H1 (cell line): Measurements from ENCODE around the gene CHRNG. TPM values are rescaled to one million over a fixed set of nuclear protein-coding genes. Genes with fewer than 3 reads are reported as not detected.
A peak's percentile ranks its signal among the peaks of the same experiment; 100 is the strongest.

Source experiments
- CTCF ChIA-PET: fragments of 300-600 bp; sonication (Branson Sonifier 250); formaldehyde crosslinking; loops from one replicate; lab custom pipeline; 2021; ENCODE audit not compliant: partially characterized antibody; lab: Charles Lee
- POLR2A ChIA-PET: fragments of 300-600 bp; sonication (Branson Sonifier 250); formaldehyde crosslinking; loops from one replicate; lab custom pipeline; 2021; ENCODE audit warnings: inconsistent platforms; ENCODE audit not compliant: partially characterized antibody; lab: Charles Lee
- DNase-seq, 2 experiments: peaks; one replicate each; pipeline versions ENCODE4 v3.0.0 to v3.0.0-alpha.2; 2010 to 2022; ENCODE audit warnings: low spot score in 2 of 2, low read depth in 1 of 2, mixed read lengths in 1 of 2
- FAIRE-seq: peaks from 2 replicates; lab custom pipeline; 2011; peaks lifted over from hg19 to GRCh38; lab: Jason Lieb, UNC
- H2AFZ ChIP-seq: 2 replicates; pipeline ENCODE4 v1.8.1; 2012; ENCODE audit warnings: low read length, inconsistent platforms
- H2AK5ac ChIP-seq: 2 replicates; pipeline ENCODE4 v1.6.1; 2013; ENCODE audit warnings: low read depth, low read length
- H2BK120ac ChIP-seq: replicated peaks from 2 replicates; pipeline ENCODE3; 2013; ENCODE audit warnings: low read depth, low read length, inconsistent platforms
- H2BK12ac ChIP-seq: 2 replicates; pipeline ENCODE4 v1.6.1; 2013; ENCODE audit warnings: low read depth, low read length
- H2BK15ac ChIP-seq: 2 replicates; pipeline ENCODE4 v1.6.1; 2013; ENCODE audit warnings: low read length
- H2BK20ac ChIP-seq: 2 replicates; pipeline ENCODE4 v1.6.1; 2013; ENCODE audit warnings: low read length
- H2BK5ac ChIP-seq: 2 replicates; pipeline ENCODE4 v1.6.1; 2013; ENCODE audit warnings: low read depth, low read length
- H3K14ac ChIP-seq: 2 replicates; pipeline ENCODE4 v1.6.1; 2013; ENCODE audit warnings: inconsistent platforms; ENCODE audit not compliant: insufficient read length
- H3K18ac ChIP-seq: 2 replicates; pipeline ENCODE4 v1.6.1; 2013; ENCODE audit warnings: low read length; ENCODE audit errors: extremely low read depth
- H3K23ac ChIP-seq: 2 replicates; pipeline ENCODE4 v1.6.1; 2013; ENCODE audit warnings: inconsistent platforms; ENCODE audit not compliant: insufficient read length
- H3K23me2 ChIP-seq: 2 replicates; pipeline ENCODE4 v1.6.1; 2013; ENCODE audit warnings: low read depth, low read length
- H3K27ac ChIP-seq: 2 replicates; pipeline ENCODE4 v1.6.1; 2011; ENCODE audit warnings: low read depth, low read length, inconsistent platforms
- H3K27me3 ChIP-seq, 4 experiments: replicated peaks in 1 of 4; 1 replicate in 1 of 4; 2 replicates in 3 of 4; pipeline versions ENCODE4 v1.6.1 to v1.8.1; 2011 to 2013; ENCODE audit warnings: low read length in 3 of 4, mild to moderate bottlenecking in 3 of 4, inconsistent platforms in 2 of 4, mixed read lengths in 2 of 4, moderate library complexity in 1 of 4; ENCODE audit not compliant: control insufficient read depth in 3 of 4, insufficient read depth in 3 of 4; ENCODE audit errors: extremely low read depth in 1 of 4
- H3K36me3 ChIP-seq, 4 experiments: 2 replicates each; pipeline versions ENCODE4 v1.6.1 to v1.8.1; 2011 to 2013; ENCODE audit warnings: mild to moderate bottlenecking in 4 of 4, low read length in 3 of 4, moderate library complexity in 2 of 4, control low read depth in 1 of 4, inconsistent platforms in 1 of 4; ENCODE audit not compliant: insufficient read depth in 4 of 4, control insufficient read depth in 2 of 4
- H3K4ac ChIP-seq: replicated peaks from 2 replicates; pipeline ENCODE3; 2013; ENCODE audit warnings: low read length, low read depth, mixed read lengths, inconsistent platforms; ENCODE audit not compliant: insufficient read length
- H3K4me1 ChIP-seq, 4 experiments: replicated peaks in 1 of 4; 1 replicate in 1 of 4; 2 replicates in 3 of 4; pipeline versions ENCODE4 v1.6.1 to v1.8.1; 2011 to 2013; ENCODE audit warnings: low read length in 3 of 4, inconsistent platforms in 2 of 4, mixed read lengths in 1 of 4; ENCODE audit not compliant: insufficient read depth in 4 of 4, control insufficient read depth in 3 of 4
- H3K4me2 ChIP-seq, 2 experiments: 2 replicates each; pipeline versions ENCODE4 v1.6.1 to v1.8.1; 2011 to 2013; ENCODE audit warnings: low read depth in 2 of 2, low read length in 2 of 2, control low read depth in 1 of 2, inconsistent platforms in 1 of 2, mild to moderate bottlenecking in 1 of 2; ENCODE audit not compliant: insufficient read depth in 1 of 2
- H3K4me3 ChIP-seq, 4 experiments: fragments of 200-600, 300-600 bp in 1 of 4; sonication (generic), shearing (Covaris generic), sonication (Bioruptor Twin) in 1 of 4; 2 replicates each; pipeline versions ENCODE4 v1.5.1 to v1.8.1; 2011 to 2016; ENCODE audit warnings: low read length in 4 of 4, low read depth in 3 of 4, control low read depth in 2 of 4, inconsistent platforms in 2 of 4, mild to moderate bottlenecking in 2 of 4, mixed read lengths in 1 of 4, moderate library complexity in 1 of 4; ENCODE audit not compliant: insufficient read depth in 2 of 4; ENCODE audit errors: extremely low read depth in 1 of 4
- H3K56ac ChIP-seq: replicated peaks from 2 replicates; pipeline ENCODE3; 2013; ENCODE audit warnings: low read depth, mild to moderate bottlenecking, mixed read lengths, low read length, inconsistent platforms; ENCODE audit not compliant: insufficient read length
- H3K79me1 ChIP-seq: 2 replicates; pipeline ENCODE4 v1.6.1; 2013; ENCODE audit warnings: low read depth, low read length, control low read depth
- H3K79me2 ChIP-seq, 2 experiments: 2 replicates each; pipeline versions ENCODE4 v1.6.1 to v1.8.1; 2012 to 2013; ENCODE audit warnings: low read length in 2 of 2, mild to moderate bottlenecking in 2 of 2, inconsistent platforms in 1 of 2; ENCODE audit not compliant: insufficient read depth in 2 of 2, control insufficient read depth in 1 of 2
- H3K9ac ChIP-seq, 4 experiments: replicated peaks in 1 of 4; 1 replicate in 1 of 4; 2 replicates in 3 of 4; pipeline versions ENCODE4 v1.6.1 to v1.8.1; 2011 to 2013; ENCODE audit warnings: low read depth in 3 of 4, low read length in 3 of 4, control low read depth in 2 of 4, mild to moderate bottlenecking in 2 of 4, moderate library complexity in 2 of 4, inconsistent platforms in 1 of 4; ENCODE audit errors: extremely low read depth in 1 of 4
- H3K9me3 ChIP-seq, 2 experiments: 2 replicates each; pipeline versions ENCODE4 v1.6.1 to v1.8.1; 2012 to 2013; ENCODE audit warnings: mild to moderate bottlenecking in 2 of 2, moderate library complexity in 2 of 2, control low read depth in 1 of 2, inconsistent platforms in 1 of 2, low read depth in 1 of 2, low read length in 1 of 2, mixed read lengths in 1 of 2; ENCODE audit not compliant: insufficient read depth in 2 of 2
- H4K20me1 ChIP-seq, 2 experiments: replicated peaks in 1 of 2; 2 replicates each; pipeline versions ENCODE3 to v1.8.1; 2011 to 2013; ENCODE audit warnings: inconsistent platforms in 2 of 2, low read length in 2 of 2, mild to moderate bottlenecking in 1 of 2; ENCODE audit not compliant: insufficient read depth in 2 of 2, control insufficient read depth in 1 of 2
- H4K5ac ChIP-seq: 2 replicates; pipeline ENCODE4 v1.6.1; 2013; ENCODE audit warnings: low read length, low read depth, mixed read lengths, inconsistent platforms; ENCODE audit not compliant: insufficient read length
- H4K8ac ChIP-seq: 2 replicates; pipeline ENCODE4 v1.8.0; 2013; ENCODE audit warnings: mild to moderate bottlenecking, moderate library complexity, low read length, inconsistent platforms; ENCODE audit not compliant: insufficient read depth; ENCODE audit errors: extremely low read depth
- H4K91ac ChIP-seq: replicated peaks from 2 replicates; pipeline ENCODE3; 2013; ENCODE audit warnings: low read length, mixed read lengths, inconsistent platforms; ENCODE audit not compliant: insufficient read length
- ATF2 ChIP-seq: IDR thresholded peaks from 2 replicates; pipeline ENCODE4 v1.6.1; 2012; ENCODE audit warnings: low read length, inconsistent platforms
- BACH1 ChIP-seq: IDR thresholded peaks from 2 replicates; pipeline ENCODE4 v1.6.1; 2012; ENCODE audit warnings: low read length, improper control_type of control experiment
- CBX8 ChIP-seq: fragments of 300-800, 300-1000 bp; sonication (generic); IDR thresholded peaks from 2 replicates; pipeline ENCODE4 v1.7.1; 2016; ENCODE audit warnings: low read depth, low read length, borderline replicate concordance
- NRF1 ChIP-seq: IDR thresholded peaks from 2 replicates; pipeline ENCODE4 v1.6.1; 2011; ENCODE audit warnings: mild to moderate bottlenecking, low read depth, low read length, improper control_type of control experiment
- POU5F1 ChIP-seq: IDR thresholded peaks from 2 replicates; pipeline ENCODE4 v1.6.1; 2011; ENCODE audit warnings: low read depth, mild to moderate bottlenecking, low read length, moderate library complexity
- RNF2 ChIP-seq: fragments of 200-900, 300-1000 bp; sonication (generic); IDR thresholded peaks from 2 replicates; pipeline ENCODE4 v1.7.1; 2016; ENCODE audit warnings: borderline replicate concordance, low read depth, mild to moderate bottlenecking, antibody characterized with exemption, low read length; ENCODE audit not compliant: poor library complexity, severe bottlenecking; ENCODE audit errors: missing control alignments
- SP4 ChIP-seq: IDR thresholded peaks from 2 replicates; pipeline ENCODE4 v1.6.1; 2012; ENCODE audit warnings: low read length, inconsistent platforms
- SUZ12 ChIP-seq: fragments of 200-600 bp; sonication (generic); IDR thresholded peaks from 2 replicates; pipeline ENCODE4 v1.6.1; 2012; ENCODE audit warnings: mild to moderate bottlenecking, inconsistent platforms, low read length, moderate library complexity, mixed read lengths
- WGBS, 2 experiments: shearing (Covaris generic) in 1 of 2; methylation state at CpG; one replicate each; pipeline versions ENCODE4 v1.1.6 to v1.1.7; 2013 to 2015; ENCODE audit warnings: low lambda C conversion rate in 2 of 2, mixed read lengths in 2 of 2, inconsistent platforms in 1 of 2, low coverage in 1 of 2, missing lambda C conversion rate in 1 of 2; ENCODE audit not compliant: insufficient replicate concordance in 2 of 2, insufficient coverage in 1 of 2, insufficient read length in 1 of 2; ENCODE audit errors: extremely low coverage in 1 of 2, missing lambda C conversion rate in 1 of 2; 5-methylcytosine and 5-hydroxymethylcytosine counted together
- polyA plus RNA-seq, 7 experiments: library from polyadenylated mRNA; depleted of rRNA in 3 of 7; stranded (reverse) in 5 of 7; unstranded in 2 of 7; fragments of >200 nt in 5 of 7; fragments of 200-250 nt in 2 of 7; gene quantifications; 1 replicate in 5 of 7; 2 replicates in 1 of 7; 4 replicates in 1 of 7; pipeline versions ENCODE4 v1.2.1 to v1.2.3, GENCODE V29; 2011 to 2013; ENCODE audit warnings: missing spikeins in 2 of 7, mixed read lengths in 2 of 7
- total RNA-seq: library from RNA; stranded (reverse); fragmentation: NEBNext Ultra II Directional; extraction: Animal tissue kit (Norgen Biotek cat#: 25700); gene quantifications from 2 replicates; pipeline ENCODE4 v1.2.1, GENCODE V29; 2021

Gene CHRNG
- total and polyA plus RNA-seq, 2 of the 8 experiments (the other 6 are each of a cell fraction or from before 2014, with no cell fraction given), result 0.05 TPM; not detected in 1

- peak overlapping the region; percentile 60; the same call in 1 of the 2 replicates for H2BK5ac ChIP-seq
- no peaks in the 10 kb centered on the region for H3K9me3 ChIP-seq
- WGBS, 2 experiments, result 87% methylated on average over 23 of the region's 24 CpGs; no CpG with 5 or more reads in 1 of the 2 experiments
- no peak overlapping the region for H2BK120ac ChIP-seq
- H3K27ac ChIP-seq, result no peak overlapping the region
- H2BK12ac ChIP-seq, result no peak overlapping the region
- no peak overlapping the region for H3K18ac ChIP-seq
- DNase-seq, result no peak
- no peaks in the 10 kb centered on the region for H3K36me3 ChIP-seq
- H3K23me2 ChIP-seq, result 0 out of 2 replicates have a peak, but pooled peaks cover 1% of the 10 kb centered on the region
- H3K27me3 ChIP-seq, result peaks cover 0 to 13% (median 9%) of the 10 kb centered on the region in 4 experiments; a peak in 5 of 7 replicates
- no peak overlapping the region for H4K5ac ChIP-seq
- H3K4ac ChIP-seq, result no peak overlapping the region
- H3K4me2 ChIP-seq, result no peak overlapping the region
- no peak overlapping the region for H3K9ac ChIP-seq
- TF ChIP-seq POU5F1 (no peak), BACH1 (no peak), NRF1 (no peak), ATF2 (no peak), SUZ12 (no peak), RNF2 (no peak), CBX8 (no peak), SP4 (no peak)
- TF ChIP-seq, all 59 proteins: peak for 0
- Histone ChIP-seq H3K4me3 (no peak overlapping the region), H2AK5ac (no peak overlapping the region), H3K79me2 (no peaks in the 10 kb centered on the region), H2BK15ac (peak overlapping the region; percentile 55; the same call in 1 of the 2 replicates), H3K4me1 (peaks cover 0 to 31% (median 16%) of the 10 kb centered on the region in 4 experiments; a peak in 6 of 7 replicates), H3K14ac (no peak overlapping the region), H4K8ac (no peak overlapping the region; the same call in 1 of the 2 replicates), H3K79me1 (no peaks in the 10 kb centered on the region), H3K23ac (no peak overlapping the region), H4K20me1 (peaks cover 0 to 1% of the 10 kb centered on the region in 2 experiments), H2BK20ac (no peak overlapping the region), H2AFZ (no peak overlapping the region), H4K91ac (no peak overlapping the region), H3K56ac (no peak overlapping the region)
- ChIA-PET POLR2A (no interaction called here), CTCF (interaction anchor here (0.8 to 2.3 kb wide), 11 partner anchors 8 to 125 kb away, joined by 3 to 7 read pairs (median 3); no protein-coding TSS in a partner anchor)
- no peak for FAIRE-seq
Measured at GRCh38 chr2:232492963-232493700, 46.4 kb upstream of the CHRNG start.
